CD4-positive, alpha-beta T cell treated with Interleukin-12 subunit alpha and Interleukin-12 subunit beta, for 1 hour (primary cell): ENCODE data around the gene OPALIN.
"Not testable (repeated sequence)": the region's sequence is repeated elsewhere in the genome, so short reads cannot be mapped to it uniquely, and the experiment has no call there.

Source experiments
- DNase-seq: peaks from one replicate; pipeline ENCODE4 v3.0.0-alpha.2; 2020

Gene OPALIN

GRCh38 chr10:96334616-96335526, 23.9 kb downstream of the OPALIN start:
- DNase-seq, result peak; percentile 23

GRCh38 chr10:96333101-96333500, 25.7 kb downstream of the OPALIN start:
- DNase-seq, result peak; percentile 14

GRCh38 chr10:96327462-96327861, 31.3 kb downstream of the OPALIN start:
- DNase-seq, result no peak

DNA sequence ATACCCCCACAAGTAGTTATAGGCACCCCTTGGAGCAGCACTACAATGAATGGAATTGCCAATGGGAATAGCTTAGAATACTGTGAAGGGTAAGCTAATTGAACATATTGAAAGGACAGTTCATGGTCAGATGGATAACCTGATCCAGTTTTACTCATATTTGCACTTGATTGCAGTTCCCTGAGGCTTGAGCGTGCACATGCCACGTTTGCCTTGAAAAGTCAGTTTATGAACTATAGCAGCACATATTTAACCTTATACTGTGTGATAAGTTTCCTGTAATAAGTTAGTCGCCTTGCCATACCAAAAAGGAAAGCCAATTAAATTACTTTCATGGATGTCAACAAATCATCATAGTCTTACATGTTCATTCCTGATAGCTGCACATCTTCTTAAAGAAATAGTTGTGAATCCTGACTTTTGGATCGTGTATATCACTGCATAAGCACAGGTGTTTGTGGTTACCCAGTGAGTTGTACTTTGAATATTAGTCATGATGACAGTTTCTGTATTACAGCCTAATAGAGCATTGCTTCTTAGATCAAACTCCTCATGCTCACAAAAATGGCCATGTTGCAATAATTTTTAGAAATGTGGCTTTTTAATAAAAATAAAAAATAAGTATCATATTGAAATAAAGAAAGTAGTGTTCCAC, 33.0 kb downstream of the OPALIN start:
- no peak for DNase-seq

DNA sequence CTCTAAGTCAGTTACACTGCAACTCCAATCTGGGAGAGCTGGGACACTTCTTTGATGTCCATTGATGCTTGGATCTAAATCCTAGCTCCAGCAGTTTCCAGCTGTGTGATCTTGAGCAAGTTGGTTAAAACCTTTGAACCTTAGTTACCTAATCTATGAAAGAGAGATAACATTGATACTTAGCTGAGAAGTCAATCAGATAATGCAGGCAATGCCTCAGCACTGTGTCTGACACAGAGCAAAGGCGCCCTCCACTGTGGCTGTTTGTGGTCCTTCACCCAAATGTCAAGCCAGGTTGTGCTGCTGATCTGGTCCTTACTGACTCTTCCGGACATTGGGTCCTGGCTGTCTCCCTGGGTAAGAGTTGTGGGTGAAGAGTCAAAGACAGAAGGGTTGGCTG, 34.4 kb downstream of the OPALIN start:
- DNase-seq, result no peak

DNA sequence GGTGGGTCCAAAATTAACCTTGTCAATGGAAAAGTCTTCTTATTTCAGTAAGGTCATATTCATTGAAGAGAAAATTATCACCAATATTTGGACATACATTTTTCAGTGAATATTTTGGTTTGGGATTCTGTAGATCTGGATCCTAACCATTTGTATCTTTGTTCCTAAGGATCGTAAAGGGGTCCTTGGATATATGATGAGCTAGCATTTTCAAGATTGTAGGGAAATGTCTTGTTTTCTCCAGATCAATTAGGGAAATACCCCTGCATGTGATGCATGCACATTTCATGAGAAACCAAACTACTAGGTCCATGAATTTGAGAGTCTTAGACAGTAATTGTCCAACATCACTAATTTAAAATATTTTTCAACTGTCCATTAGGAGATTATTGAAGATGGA, 36.5 kb downstream of the OPALIN start:
- DNase-seq, result no peak

- no peak for DNase-seq
Measured at GRCh38 chr10:96321822-96322221, 37.0 kb downstream of the OPALIN start.

GRCh38 chr10:96319754-96320474, 38.9 kb downstream of the OPALIN start:
- DNase-seq, result no peak

DNA sequence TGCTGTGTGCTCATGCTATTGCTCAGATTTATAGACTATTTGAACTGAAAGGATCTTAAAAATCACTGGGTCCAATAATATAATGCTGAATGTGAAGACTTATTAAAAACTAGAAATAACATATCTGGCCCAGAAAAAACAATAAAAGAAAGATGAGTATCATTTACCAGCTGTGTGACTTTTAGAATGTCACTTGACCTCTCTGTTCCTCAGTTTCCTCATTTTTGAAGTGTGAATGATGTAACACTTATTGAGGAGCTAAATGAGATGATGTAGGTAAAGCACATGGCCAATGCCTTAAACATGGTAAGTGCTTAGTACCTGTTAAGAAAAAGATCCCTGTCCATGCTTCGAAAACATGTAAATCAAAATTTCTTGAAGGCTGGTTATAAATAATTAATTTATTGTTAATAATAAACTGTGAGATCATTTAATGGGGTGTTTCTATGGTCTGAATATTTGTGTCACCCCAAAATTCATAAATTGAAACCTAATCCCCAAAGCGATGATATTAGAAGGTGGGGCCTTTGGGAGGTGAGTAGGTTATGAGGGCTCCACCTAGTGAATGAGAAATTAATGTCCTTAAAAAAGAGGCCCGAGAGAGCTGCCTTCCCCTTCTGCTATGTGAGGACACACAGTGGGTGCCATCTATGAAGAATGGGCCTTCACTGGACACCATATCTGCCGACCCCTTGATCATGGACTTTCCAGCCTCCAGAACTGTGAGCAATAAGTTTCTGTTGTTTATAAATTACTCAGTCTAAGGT, 41.6 kb downstream of the OPALIN start:
- DNase-seq, result no peak

DNA sequence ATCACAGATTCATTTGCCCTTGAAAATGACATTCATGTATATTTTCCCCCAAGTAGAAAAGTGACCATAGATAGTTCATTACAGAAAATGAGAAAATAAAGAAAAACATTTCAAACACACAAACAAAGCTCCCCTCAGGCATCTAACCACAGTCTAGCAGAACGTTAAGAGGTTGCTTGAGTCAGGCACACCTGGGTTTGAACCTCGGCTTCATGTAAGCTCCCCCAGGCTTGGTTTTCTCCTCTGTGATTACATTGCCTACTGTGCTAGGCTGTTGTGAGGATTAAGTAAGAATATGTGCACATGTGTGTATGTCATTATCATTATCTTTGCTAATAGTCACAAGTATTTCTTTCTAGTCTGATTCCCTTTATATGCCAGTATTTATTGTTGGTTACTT, 45.5 kb downstream of the OPALIN start:
- DNase-seq, result no peak

DNA sequence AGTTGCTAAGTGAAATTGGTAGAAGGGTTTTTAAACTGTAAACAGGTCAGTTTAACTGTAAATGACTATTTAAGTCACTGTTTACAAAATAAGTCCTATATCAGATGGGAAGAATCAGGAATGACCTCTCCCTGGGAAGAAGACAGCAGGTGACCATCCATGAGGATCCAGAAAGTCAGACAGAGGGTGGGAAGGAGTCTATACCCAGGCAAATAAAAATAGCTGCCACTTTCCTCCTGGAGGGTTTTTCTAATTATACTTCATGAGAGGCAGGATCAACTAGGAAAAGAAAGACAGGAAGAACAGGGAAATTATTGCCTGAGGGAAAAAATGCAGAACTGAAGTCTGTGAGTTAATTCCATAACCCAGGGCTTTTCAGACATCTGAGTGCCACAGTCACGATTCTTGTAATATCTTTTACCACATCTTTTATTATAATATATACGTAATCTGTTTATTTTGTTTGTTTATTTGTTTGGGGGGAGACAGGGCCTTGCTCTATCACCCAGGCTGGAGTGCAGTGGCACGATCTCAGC, 47.6 kb downstream of the OPALIN start:
- DNase-seq, result no peak

DNA sequence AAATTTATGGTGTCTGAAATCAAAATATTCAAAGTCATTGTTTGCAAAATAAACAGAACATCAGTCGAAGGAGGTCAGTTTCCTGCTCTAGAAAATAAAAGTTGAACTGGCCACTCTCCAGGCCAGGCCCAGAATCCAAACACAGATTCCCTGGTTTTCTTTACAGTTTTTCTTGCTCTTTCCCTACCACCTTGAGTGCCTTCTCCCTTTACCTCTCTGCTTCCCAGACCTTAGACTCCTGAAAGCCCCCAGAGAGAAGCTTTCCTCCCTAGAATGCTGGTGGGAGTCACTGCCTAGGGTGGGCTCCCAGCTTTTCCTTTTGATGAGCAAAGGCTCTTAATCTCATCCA, 48.5 kb downstream of the OPALIN start:
- DNase-seq, result no peak

DNA sequence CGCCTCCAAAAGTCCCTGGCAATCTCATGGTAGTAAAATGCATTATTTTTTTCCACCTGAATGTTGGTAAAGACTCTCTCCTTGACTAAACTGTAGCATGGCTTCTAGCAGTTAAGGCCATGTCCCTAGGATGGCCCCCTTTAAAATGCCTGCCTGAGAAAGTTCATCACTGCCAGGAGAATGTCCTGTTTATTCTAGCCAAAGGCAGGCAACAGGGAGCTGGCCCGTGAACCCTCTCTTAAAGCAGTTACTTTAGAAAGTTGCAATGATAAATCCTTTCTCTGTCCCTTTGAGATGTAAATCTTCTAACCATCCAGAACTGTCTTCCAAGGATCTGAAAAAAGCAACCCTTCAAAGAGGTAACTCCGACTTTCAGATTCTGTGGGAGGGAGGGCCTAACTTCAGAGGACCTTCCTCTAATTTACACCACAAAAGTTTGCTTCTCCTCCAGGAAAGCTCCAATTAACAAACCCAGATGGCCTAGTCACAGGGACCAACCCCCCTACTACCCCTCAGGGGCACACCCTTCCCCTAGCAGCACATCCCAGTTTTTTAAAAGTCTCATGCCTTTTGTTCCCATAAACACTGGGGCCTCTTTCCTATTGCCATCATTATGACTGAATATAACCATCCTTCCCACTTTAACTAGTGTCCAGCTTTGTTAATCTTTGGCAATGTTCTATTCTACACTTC, 49.0 kb downstream of the OPALIN start:
- no peak for DNase-seq

GRCh38 chr10:96308854-96309253, 49.9 kb downstream of the OPALIN start:
- not testable (repeated sequence) for DNase-seq

DNA sequence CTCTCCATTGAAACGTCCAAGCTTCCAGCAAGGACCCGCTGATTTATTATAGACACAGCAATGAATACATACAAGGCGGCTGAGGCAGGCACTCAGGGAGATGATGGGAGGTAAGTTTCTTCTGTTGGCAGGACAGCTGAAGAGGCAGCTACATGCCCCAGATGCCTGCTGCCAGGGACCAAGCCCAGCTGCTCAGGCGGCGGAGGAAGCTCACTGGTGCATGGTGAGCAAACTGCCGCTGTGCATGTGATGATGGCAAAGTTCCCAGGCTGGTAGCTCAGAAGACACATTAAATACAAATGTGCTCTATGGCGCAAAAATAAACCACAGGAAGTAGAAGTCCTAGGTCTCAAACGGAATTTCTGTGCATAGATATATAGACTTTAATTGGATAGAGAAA, 52.3 kb downstream of the OPALIN start:
- no peak for DNase-seq

GRCh38 chr10:96305019-96305418, 53.8 kb downstream of the OPALIN start:
- DNase-seq, result no peak

GRCh38 chr10:96304230-96304629, 54.6 kb downstream of the OPALIN start, which contains the start of gene DNTT:
Gene DNTT (plus strand): TSS chr10:96304434. CDS start chr10:96304498, 64 bp downstream.
- no peak for DNase-seq

GRCh38 chr10:96301616-96302015, 57.2 kb downstream of the OPALIN start:
- DNase-seq, result no peak

DNA sequence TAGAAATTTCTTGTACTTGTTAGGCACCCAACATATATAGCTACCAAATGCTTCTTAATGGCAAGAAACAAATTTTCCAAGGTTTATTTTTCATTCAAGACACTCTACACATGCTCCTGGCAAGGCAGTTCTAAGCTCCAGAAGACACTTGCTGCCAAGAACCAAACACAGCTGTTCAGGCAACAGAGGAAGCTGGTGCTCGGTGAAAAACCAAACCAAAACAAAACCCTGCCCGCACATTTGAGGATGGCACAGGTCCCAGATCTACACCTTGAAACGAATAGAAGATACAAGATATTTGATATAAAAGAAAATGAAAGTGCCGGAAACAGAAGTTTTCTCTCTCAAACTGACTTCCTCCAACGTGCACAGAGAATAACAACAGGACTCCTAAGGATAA, 59.4 kb downstream of the OPALIN start:
- DNase-seq, result peak; percentile 6

DNA sequence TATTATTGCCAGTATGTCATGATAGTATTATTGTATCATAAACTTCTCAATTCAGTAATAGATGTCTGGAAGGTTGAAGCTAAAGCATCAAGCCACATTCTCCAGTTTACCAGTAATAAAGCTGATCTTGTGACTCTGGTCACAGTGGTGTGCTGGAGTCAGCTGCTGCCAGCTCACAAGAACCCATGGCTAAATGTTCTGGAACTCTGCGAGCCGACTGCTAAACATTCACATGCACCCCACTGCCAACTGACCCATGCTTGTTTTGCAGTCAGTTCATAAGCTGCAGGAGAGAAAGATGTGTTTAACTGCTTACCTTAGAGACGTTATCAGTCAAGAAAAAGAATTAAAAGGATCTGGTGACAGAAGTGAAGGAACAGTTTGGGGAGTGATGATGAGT, 60.4 kb downstream of the OPALIN start:
- no peak for DNase-seq

DNA sequence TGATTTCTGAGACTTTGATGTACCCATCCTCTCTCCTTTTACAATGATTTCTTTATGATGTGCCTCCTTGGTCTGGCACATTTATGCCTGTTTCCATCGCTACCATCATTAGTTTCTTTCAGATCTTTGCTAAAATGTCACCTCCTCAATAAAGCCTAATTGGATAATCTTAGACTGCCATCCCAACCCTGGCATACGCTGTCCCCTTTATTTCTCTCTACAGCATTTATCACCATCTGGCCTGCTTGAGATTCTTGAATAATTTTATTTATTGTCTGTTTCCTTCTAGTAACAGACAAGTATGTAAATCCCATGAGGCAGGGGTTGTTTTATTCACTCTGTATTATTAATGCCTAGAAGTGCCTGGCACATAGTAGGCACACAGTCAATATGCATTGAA, 61.3 kb downstream of the OPALIN start:
- no peak for DNase-seq

DNA sequence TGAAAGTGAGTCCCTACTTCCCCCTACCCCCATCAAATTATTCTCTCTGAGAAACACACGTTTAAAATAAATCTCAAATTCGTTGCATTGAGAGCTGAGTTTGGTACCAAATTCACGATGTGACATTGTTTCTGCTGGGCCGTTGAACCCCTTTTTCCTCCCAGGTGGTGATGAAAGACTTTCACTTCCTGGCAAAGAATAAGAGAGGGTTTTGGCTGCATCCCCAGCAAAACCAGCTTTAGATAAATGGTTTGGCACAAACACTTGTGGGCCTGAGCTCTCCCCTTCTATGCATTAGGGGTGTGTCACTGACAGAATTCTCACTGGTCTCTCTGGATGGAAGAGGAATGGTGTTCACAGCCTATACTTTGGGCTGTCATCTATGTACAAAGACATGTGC, 63.3 kb downstream of the OPALIN start:
- no peak for DNase-seq
